NCI-H748 (cell line): ENCODE results near the gene DKK1.

Experiments
- DNase-seq: peaks from one replicate; lab custom pipeline; 2025; ENCODE audit not compliant: unreplicated experiment; lab: John Stamatoyannopoulos, UW

The DKK1 gene

DNA sequence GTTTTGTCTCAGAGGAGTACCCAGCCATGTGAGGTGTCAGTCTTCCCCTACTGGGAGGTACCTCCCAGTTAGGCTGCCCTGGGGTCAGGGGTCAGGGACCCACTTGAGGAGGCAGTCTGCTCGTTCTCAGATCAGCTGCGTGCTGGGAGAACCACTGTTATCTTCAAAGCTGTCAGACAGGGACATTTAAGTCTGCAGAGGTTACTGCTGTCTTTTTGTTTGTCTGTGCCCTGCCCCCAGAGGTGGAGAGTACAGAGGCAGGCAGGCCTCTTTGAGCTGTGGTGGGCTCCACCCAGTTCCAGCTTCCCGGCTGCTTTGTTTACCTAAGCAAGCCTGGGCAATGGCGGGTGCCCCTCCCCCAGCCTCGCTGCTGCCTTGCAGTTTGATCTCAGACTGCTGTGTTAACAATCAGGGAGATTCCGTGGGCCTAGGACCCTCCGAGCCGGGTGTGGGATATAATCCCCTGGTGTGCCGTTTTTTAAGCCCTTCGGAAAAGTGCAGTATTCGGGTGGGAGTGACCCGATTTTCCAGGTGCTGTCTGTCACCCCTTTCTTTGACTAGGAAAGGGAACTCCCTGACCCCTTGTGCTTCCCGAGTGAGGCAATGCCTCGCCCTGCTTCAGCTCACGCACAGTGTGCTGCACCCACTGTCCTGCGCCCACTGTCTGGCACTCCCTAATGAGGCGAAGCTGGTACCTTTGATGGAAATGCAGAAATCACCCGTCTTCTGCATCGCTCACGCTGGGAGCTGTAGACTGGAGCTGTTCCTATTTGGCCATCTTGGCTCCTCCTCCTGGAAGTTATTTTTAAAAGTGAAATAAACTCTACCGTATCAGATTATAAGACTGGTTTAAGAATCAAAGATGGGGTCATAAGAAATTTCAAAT is 51.7 kb downstream of the DKK1 start:
- peak; percentile 0 for DNase-seq
